PC-3 (cell line): Measurements from ENCODE around the gene ZNF735. TPM values are rescaled to one million over a fixed set of nuclear protein-coding genes. Genes with fewer than 3 reads are reported as not detected.

Source experiments
- ATAC-seq: fragments of 200-7000 bp; cut with Tn5 transposase; 2 replicates; pipeline ENCODE4 v1.9.1; 2020; ENCODE audit warnings: mild to moderate bottlenecking, moderate library complexity
- BruUV-seq: library from RNA; stranded (reverse); fragments of 400-500 nt; replicated peaks from 2 replicates; lab custom pipeline; 2021; lab: Mats Ljungman, UMichigan
- CTCF ChIA-PET: fragments of 300-600 bp; sonication (Branson Sonifier 250); formaldehyde crosslinking; loops from one replicate; lab custom pipeline; 2022; ENCODE audit warnings: antibody characterized with exemption; lab: Charles Lee
- POLR2A ChIA-PET: fragments of 300-600 bp; sonication (Branson Sonifier 250); formaldehyde crosslinking; loops from one replicate; lab custom pipeline; 2022; ENCODE audit warnings: antibody characterized with exemption; ENCODE audit not compliant: unreplicated experiment; lab: Charles Lee
- DNase-seq: peaks from one replicate; pipeline ENCODE4 v3.0.0-alpha.2; 2015
- H2AFZ ChIP-seq: fragments of 300-600 bp; sonication (generic); 2 replicates; pipeline ENCODE4 v1.6.0; 2016; ENCODE audit warnings: antibody characterized with exemption, low read length
- H3F3A ChIP-seq: fragments of 300-600 bp; sonication (generic); one replicate; pipeline ENCODE4 v1.6.0; 2017; ENCODE audit warnings: antibody characterized with exemption, low read length, control low read depth, mild to moderate bottlenecking; ENCODE audit not compliant: unreplicated experiment
- H3K27ac ChIP-seq: fragments of 300-600 bp; sonication (generic); 2 replicates; pipeline ENCODE4 v1.5.1; 2016; ENCODE audit warnings: mild to moderate bottlenecking, low read length
- H3K27me3 ChIP-seq: fragments of 300-600 bp; sonication (generic); 2 replicates; pipeline ENCODE4 v1.6.1; 2016; ENCODE audit warnings: low read length, mixed read lengths
- H3K36me3 ChIP-seq: fragments of 300-600 bp; sonication (generic); 2 replicates; pipeline ENCODE4 v1.6.1; 2016; ENCODE audit warnings: low read depth, mixed run types, low read length, mixed read lengths
- H3K4me1 ChIP-seq: fragments of 300-600 bp; sonication (generic); 2 replicates; pipeline ENCODE4 v1.5.1; 2016; ENCODE audit warnings: low read length; ENCODE audit not compliant: insufficient read depth
- H3K4me2 ChIP-seq: fragments of 300-600 bp; sonication (generic); 2 replicates; pipeline ENCODE4 v1.6.0; 2016; ENCODE audit warnings: low read length
- H3K4me3 ChIP-seq: fragments of 300-600 bp; sonication (generic); 2 replicates; pipeline ENCODE4 v1.5.1; 2016; ENCODE audit warnings: mild to moderate bottlenecking, low read length, mixed read lengths
- H3K79me2 ChIP-seq: fragments of 300-600 bp; sonication (generic); 2 replicates; pipeline ENCODE4 v1.6.1; 2017; ENCODE audit warnings: low read length, mixed read lengths
- H3K9ac ChIP-seq: fragments of 300-600 bp; sonication (generic); 2 replicates; pipeline ENCODE4 v1.6.0; 2016; ENCODE audit warnings: mild to moderate bottlenecking, low read length
- H3K9me2 ChIP-seq: fragments of 300-600 bp; sonication (generic); replicated peaks from 2 replicates; pipeline ENCODE4 v1.6.1; 2016; ENCODE audit warnings: mixed run types, low read length, mixed read lengths
- H3K9me3 ChIP-seq: fragments of 300-600 bp; sonication (generic); 2 replicates; pipeline ENCODE4 v1.6.1; 2016; ENCODE audit warnings: low read length, mixed read lengths
- H4K20me1 ChIP-seq: fragments of 300-600 bp; sonication (generic); 2 replicates; pipeline ENCODE4 v1.6.1; 2016; ENCODE audit warnings: low read length, mixed read lengths
- EZH2 ChIP-seq: fragments of 300-600 bp; sonication (generic); IDR thresholded peaks from one replicate; pipeline ENCODE4 v1.6.1; 2017; ENCODE audit warnings: antibody characterized with exemption, mild to moderate bottlenecking, low read length; ENCODE audit not compliant: unreplicated experiment
- EZH2phosphoT487 ChIP-seq: fragments of 300-600 bp; sonication (generic); IDR thresholded peaks from 2 replicates; pipeline ENCODE4 v1.6.1; 2018; ENCODE audit warnings: mild to moderate bottlenecking, antibody characterized with exemption, low read length, borderline replicate concordance
- intact Hi-C: fragments of 100-400 bp; cut with micrococcal nuclease; formaldehyde crosslinking; loops from 2 replicates; pipeline ENCODE4 v1.9.0; 2023
- total RNA-seq: library from RNA; depleted of rRNA; stranded (reverse); fragments of >200 nt; gene quantifications from 2 replicates; pipeline ENCODE4 v1.2.3, GENCODE V29; 2014
- TF ChIP-seq, protein P1 (sequence below): fragments of 300-600 bp; sonication (generic); conservative IDR thresholded peaks from 2 replicates; pipeline ENCODE4 v1.5.1; 2017; ENCODE audit warnings: antibody characterized with exemption, low read depth, mild to moderate bottlenecking, low read length

ZNF735 gene
- total RNA-seq, 1 experiment from 2014 or later = not detected

DNA sequence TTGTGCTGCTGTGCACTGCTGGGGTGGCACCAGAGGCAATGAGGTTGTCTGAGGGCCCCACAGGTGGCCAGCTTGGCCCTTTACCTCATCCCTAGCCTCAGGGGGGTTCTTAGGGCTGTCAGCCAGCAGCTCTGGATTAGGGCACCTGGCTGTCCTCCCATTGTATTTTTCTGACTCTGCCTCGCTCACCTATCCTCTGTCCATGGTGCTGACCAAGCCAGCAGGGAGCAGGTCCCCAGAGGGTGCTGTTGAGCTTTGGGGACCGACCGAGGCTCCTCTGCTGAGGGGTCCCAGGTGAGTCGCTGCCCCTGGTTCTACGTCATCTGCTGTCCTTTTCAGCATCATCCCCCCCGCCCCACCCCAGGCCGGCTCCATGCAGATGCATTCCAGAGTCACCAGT is 32.1 kb upstream of the ZNF735 start:
- no peaks in the 10 kb centered on the region for H3K36me3 ChIP-seq
- H4K20me1 ChIP-seq = no peaks in the 10 kb centered on the region
- no peak overlapping the region for H3K9ac ChIP-seq
- DNase-seq (peak; percentile 5), ATAC-seq (no peak)
- H3K27me3 ChIP-seq = no peaks in the 10 kb centered on the region
- ChIA-PET CTCF (no interaction called here), POLR2A (no interaction called here)
- no peak overlapping the region for H3K27ac ChIP-seq
- intact Hi-C loops = no loop called here
- no peak overlapping the region for H3K4me3 ChIP-seq
- no peaks in the 10 kb centered on the region for H3K9me2 ChIP-seq
- H3F3A ChIP-seq = no peaks in the 10 kb centered on the region
- TF ChIP-seq EZH2 (no peak), EZH2phosphoT487 (no peak)
- TF ChIP-seq, protein P1, sequence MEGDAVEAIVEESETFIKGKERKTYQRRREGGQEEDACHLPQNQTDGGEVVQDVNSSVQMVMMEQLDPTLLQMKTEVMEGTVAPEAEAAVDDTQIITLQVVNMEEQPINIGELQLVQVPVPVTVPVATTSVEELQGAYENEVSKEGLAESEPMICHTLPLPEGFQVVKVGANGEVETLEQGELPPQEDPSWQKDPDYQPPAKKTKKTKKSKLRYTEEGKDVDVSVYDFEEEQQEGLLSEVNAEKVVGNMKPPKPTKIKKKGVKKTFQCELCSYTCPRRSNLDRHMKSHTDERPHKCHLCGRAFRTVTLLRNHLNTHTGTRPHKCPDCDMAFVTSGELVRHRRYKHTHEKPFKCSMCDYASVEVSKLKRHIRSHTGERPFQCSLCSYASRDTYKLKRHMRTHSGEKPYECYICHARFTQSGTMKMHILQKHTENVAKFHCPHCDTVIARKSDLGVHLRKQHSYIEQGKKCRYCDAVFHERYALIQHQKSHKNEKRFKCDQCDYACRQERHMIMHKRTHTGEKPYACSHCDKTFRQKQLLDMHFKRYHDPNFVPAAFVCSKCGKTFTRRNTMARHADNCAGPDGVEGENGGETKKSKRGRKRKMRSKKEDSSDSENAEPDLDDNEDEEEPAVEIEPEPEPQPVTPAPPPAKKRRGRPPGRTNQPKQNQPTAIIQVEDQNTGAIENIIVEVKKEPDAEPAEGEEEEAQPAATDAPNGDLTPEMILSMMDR = no peak
- H3K9me3 ChIP-seq = 0 out of 2 replicates have a peak, but pooled peaks cover 11% of the 10 kb centered on the region
- no TSS peak for BruUV-seq
- H3K4me1 ChIP-seq = no peaks in the 10 kb centered on the region
- no peak overlapping the region for H2AFZ ChIP-seq
- H3K79me2 ChIP-seq = no peaks in the 10 kb centered on the region
- no peak overlapping the region for H3K4me2 ChIP-seq

DNA sequence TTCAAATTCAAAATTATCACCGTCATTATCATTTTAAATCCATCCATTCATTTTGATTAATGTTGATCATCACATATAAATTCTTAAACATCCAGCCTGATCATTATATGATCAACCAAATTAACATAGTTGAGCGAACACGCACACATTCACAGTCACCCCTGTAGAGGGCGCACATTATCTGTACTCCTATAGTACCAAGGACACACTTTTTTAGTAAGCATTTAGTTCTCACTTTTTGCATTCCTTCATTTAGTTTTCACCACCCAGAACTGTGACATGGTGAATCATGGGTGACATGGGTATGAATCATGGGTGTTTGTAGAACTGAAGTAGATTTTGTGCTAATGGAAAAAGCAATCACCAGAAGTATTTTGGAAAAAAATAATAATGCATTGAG is 26.0 kb upstream of the ZNF735 start:
- no peak overlapping the region for H3K27ac ChIP-seq
- H3K4me2 ChIP-seq = no peak overlapping the region
- peak; percentile 34 for DNase-seq
- intact Hi-C loops = no loop called here
- H3K36me3 ChIP-seq = no peaks in the 10 kb centered on the region
- no peak overlapping the region for H3K4me3 ChIP-seq
- no peak overlapping the region for H2AFZ ChIP-seq
- H3K79me2 ChIP-seq = no peaks in the 10 kb centered on the region
- H3K27me3 ChIP-seq = no peaks in the 10 kb centered on the region
- TF ChIP-seq EZH2phosphoT487 = no peak
- TF ChIP-seq, protein P1 = peak; percentile 46; the same call in 1 of the 2 replicates
- no peak overlapping the region for H3K9ac ChIP-seq
- H3K4me1 ChIP-seq = no peaks in the 10 kb centered on the region
- ChIA-PET POLR2A (no interaction called here), CTCF (no interaction called here)
- 0 out of 2 replicates have a peak, but pooled peaks cover 6% of the 10 kb centered on the region for H3K9me3 ChIP-seq
- BruUV-seq = no TSS peak
- H3K9me2 ChIP-seq = no peaks in the 10 kb centered on the region
- H3F3A ChIP-seq = no peaks in the 10 kb centered on the region
- no peaks in the 10 kb centered on the region for H4K20me1 ChIP-seq
- no peak for ATAC-seq

GRCh38 chr7:64181586-64181985 is 25.4 kb upstream of the ZNF735 start:
- TF ChIP-seq EZH2phosphoT487 (no peak), EZH2 (no peak)
- TF ChIP-seq, protein P1 = no peak
- CTCF ChIA-PET = no interaction called here
- Histone ChIP-seq H3F3A (no peaks in the 10 kb centered on the region), H3K4me2 (no peak overlapping the region), H3K9ac (no peak overlapping the region), H3K27me3 (no peaks in the 10 kb centered on the region), H4K20me1 (no peaks in the 10 kb centered on the region), H3K4me3 (no peak overlapping the region), H3K9me3 (0 out of 2 replicates have a peak, but pooled peaks cover 6% of the 10 kb centered on the region), H3K27ac (no peak overlapping the region), H3K4me1 (no peaks in the 10 kb centered on the region), H3K36me3 (no peaks in the 10 kb centered on the region), H2AFZ (no peak overlapping the region), H3K9me2 (no peaks in the 10 kb centered on the region), H3K79me2 (no peaks in the 10 kb centered on the region)
- BruUV-seq = no TSS peak
- POLR2A ChIA-PET = no interaction called here
- DNase-seq = no peak
- ATAC-seq = no peak
- intact Hi-C loops = no loop called here
